Psoas muscle (tissue), 8 donors: ENCODE results near the gene TBX3. TPM values are rescaled to one million over a fixed set of nuclear protein-coding genes. Genes with fewer than 3 reads are reported as not detected.

ENCODE experiments used
- ATAC-seq, 4 donors: fragments of 200-7000 bp; cut with Tn5 transposase; one replicate each; pipeline ENCODE4 v1.9.1; 2020; ENCODE audit warnings: moderate library complexity in 3 of 4, mild to moderate bottlenecking in 2 of 4
- DNase-seq, 2 donors: peaks; one replicate each; pipeline ENCODE4 v3.0.0-alpha.2; 2020
- H3K27ac ChIP-seq: fragments of 200-600 bp; one replicate; pipeline ENCODE4 v1.8.0; 2022
- H3K27me3 ChIP-seq, 3 donors: fragments of 200-600 bp in 1 of 3; one replicate each; pipeline versions ENCODE4 v1.6.1 to v1.8.0; 2013 to 2022; ENCODE audit warnings: low read length in 2 of 3, mild to moderate bottlenecking in 2 of 3, moderate library complexity in 1 of 3; ENCODE audit not compliant: insufficient read depth in 3 of 3
- H3K36me3 ChIP-seq, 2 donors: fragments of 200-600 bp in 1 of 2; one replicate each; pipeline versions ENCODE4 v1.6.1 to v1.8.0; 2013 to 2022; ENCODE audit warnings: low read depth in 1 of 2, mild to moderate bottlenecking in 1 of 2, moderate library complexity in 1 of 2; ENCODE audit not compliant: insufficient read depth in 1 of 2
- H3K4me1 ChIP-seq: fragments of 200-600 bp; one replicate; pipeline ENCODE4 v1.8.0; 2022
- H3K4me3 ChIP-seq: fragments of 200-600 bp; one replicate; pipeline ENCODE4 v1.8.0; 2022; ENCODE audit warnings: mild to moderate bottlenecking
- H3K9me3 ChIP-seq: fragments of 200-600 bp; one replicate; pipeline ENCODE4 v1.8.0; 2022
- WGBS, 3 donors: extraction: QIAGEN DNeasy Blood & Tissue Kit; methylation state at CpG; one replicate each; pipeline versions ENCODE4 v1.1.6 to v1.1.7; 2013; 5-methylcytosine and 5-hydroxymethylcytosine counted together
- intact Hi-C, 2 donors: fragments of 100-400 bp; cut with DNase I; formaldehyde crosslinking; loops; one replicate each; pipeline versions ENCODE4 v1.11.0 to v1.14.2; 2022
- polyA plus RNA-seq, 3 donors: library from polyadenylated mRNA; stranded (reverse); fragments of 200-250 nt; gene quantifications; one replicate each; pipeline ENCODE4 v1.2.3, GENCODE V29; 2013
- total RNA-seq, 4 donors: library from RNA; stranded (reverse); fragmentation: NEBNext Ultra II Directional in 2 of 4; extraction: Animal tissue kit (Norgen Biotek cat#: 25700) in 2 of 4; gene quantifications; one replicate each; pipeline versions ENCODE4 v1.2.1 to v1.2.4, GENCODE V29; 2021 to 2023
- TF ChIP-seq, protein P1 (sequence below): fragments of 200-600 bp; IDR thresholded peaks from one replicate; pipeline ENCODE4 v1.8.0; 2022; ENCODE audit warnings: antibody characterized with exemption
- donor health status: healthy with polysubstance abuse.
- donor health status: DM: no; HTN: no; CAD: no; lungs with moderate emphysema.
- donor health status: Bipolar disorder and iron deficiency.
- donor health status: healthy.
- donor health status: DM: yes; HTN: yes; CAD: no.
- donor health status: DM: no; HTN: no; CAD: no.
- donor health status: DM: no; HTN: no; CAD: no.
- donor health status: DM: yes; HTN: yes; CAD: no.

TBX3 gene
- total and polyA plus RNA-seq, 7 donors: 5.0 to 50.8 (median 15.3) TPM

DNA sequence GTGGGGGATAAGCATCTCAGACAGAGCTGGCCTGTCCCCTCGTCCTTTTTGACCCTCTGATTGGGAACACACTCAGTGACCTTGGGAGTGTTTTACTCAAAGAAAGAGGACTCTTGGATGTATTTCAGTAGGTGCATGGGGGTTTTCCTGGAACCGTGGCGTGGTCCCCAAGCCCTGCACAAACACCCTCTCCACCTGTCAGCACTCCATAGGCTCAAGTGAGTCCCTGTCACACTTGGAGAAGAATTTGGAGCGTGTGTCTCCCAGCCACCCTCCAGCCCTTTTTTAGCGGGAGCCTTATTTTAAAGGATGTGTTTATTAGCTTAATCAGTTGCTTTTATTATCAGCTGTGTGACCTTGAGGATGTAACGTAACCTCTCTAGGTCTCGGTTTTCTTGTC is 37.3 kb upstream of the TBX3 start:
- Histone ChIP-seq H3K27ac (no peak overlapping the region), H3K4me3 (no peak overlapping the region), H3K36me3 (no peaks in the 10 kb centered on the region), H3K9me3 (no peaks in the 10 kb centered on the region), H3K4me1 (peaks cover 6% of the 10 kb centered on the region), H3K27me3 (peaks cover 0 to 5% (median 0%) of the 10 kb centered on the region in 3 donors)
- ATAC-seq (no peak), DNase-seq (no peak)
- TF ChIP-seq, protein P1, sequence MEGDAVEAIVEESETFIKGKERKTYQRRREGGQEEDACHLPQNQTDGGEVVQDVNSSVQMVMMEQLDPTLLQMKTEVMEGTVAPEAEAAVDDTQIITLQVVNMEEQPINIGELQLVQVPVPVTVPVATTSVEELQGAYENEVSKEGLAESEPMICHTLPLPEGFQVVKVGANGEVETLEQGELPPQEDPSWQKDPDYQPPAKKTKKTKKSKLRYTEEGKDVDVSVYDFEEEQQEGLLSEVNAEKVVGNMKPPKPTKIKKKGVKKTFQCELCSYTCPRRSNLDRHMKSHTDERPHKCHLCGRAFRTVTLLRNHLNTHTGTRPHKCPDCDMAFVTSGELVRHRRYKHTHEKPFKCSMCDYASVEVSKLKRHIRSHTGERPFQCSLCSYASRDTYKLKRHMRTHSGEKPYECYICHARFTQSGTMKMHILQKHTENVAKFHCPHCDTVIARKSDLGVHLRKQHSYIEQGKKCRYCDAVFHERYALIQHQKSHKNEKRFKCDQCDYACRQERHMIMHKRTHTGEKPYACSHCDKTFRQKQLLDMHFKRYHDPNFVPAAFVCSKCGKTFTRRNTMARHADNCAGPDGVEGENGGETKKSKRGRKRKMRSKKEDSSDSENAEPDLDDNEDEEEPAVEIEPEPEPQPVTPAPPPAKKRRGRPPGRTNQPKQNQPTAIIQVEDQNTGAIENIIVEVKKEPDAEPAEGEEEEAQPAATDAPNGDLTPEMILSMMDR: no peak
- 63 to 72% (median 64%) methylated on average over 7 of the region's 7 CpGs for WGBS, 3 donors
- intact Hi-C loops: no loop called here

- DNase-seq: no peak
- intact Hi-C loops: no loop called here
- TF ChIP-seq, protein P1: no peak
- WGBS, 3 donors: 90 to 92% (median 90%) methylated on average over 9 of the region's 9 CpGs
- Histone ChIP-seq H3K9me3 (peaks cover 4% of the 10 kb centered on the region), H3K27me3 (peaks cover 0 to 42% (median 9%) of the 10 kb centered on the region in 3 donors), H3K4me1 (no peaks in the 10 kb centered on the region), H3K27ac (no peak overlapping the region), H3K4me3 (no peak overlapping the region), H3K36me3 (no peaks in the 10 kb centered on the region)
- no peak for ATAC-seq
Measured at GRCh38 chr12:114713466-114714215, 29.7 kb upstream of the TBX3 start.

DNA sequence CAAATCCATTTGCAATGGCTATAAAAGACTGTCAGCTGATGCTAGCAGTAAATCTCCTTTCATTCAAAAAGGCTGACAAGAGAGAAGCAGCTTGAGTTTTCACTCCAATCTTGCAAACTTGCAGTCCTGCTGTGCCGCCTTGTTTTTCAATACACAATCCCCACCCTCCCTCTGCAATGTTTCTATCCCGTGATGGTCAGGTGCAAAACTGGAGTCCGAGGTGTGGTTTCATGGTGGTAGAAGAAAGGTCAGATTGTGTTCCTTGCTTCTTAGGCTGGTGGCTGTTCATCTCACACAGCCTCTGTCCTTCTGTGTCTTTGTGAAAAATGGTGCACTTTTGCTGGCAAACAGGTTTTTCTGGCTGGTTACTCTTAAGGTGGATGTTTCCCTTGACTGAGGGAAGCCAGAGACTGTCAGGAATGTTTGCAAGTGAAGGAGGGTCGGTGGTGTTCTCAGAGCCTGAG is 27.7 kb upstream of the TBX3 start:
- ATAC-seq: no peak
- H3K4me3 ChIP-seq: no peak overlapping the region
- intact Hi-C loops: no loop called here
- no peaks in the 10 kb centered on the region for H3K4me1 ChIP-seq
- DNase-seq: no peak
- H3K27ac ChIP-seq: no peak overlapping the region
- H3K9me3 ChIP-seq: peaks cover 4% of the 10 kb centered on the region
- 17 to 31% (median 26%) methylated on average over 4 of the region's 4 CpGs for WGBS, 3 donors
- H3K27me3 ChIP-seq: peaks cover 0 to 45% (median 9%) of the 10 kb centered on the region in 3 donors
- TF ChIP-seq, protein P1: no peak
- H3K36me3 ChIP-seq: no peaks in the 10 kb centered on the region

GRCh38 chr12:114710151-114710550 is 26.2 kb upstream of the TBX3 start:
- 21 to 27% (median 26%) methylated on average over 7 of the region's 7 CpGs for WGBS, 3 donors
- intact Hi-C loops: no loop called here
- no peak for ATAC-seq
- DNase-seq: no peak
- Histone ChIP-seq H3K27ac (no peak overlapping the region), H3K4me3 (no peak overlapping the region), H3K36me3 (no peaks in the 10 kb centered on the region), H3K27me3 (peaks cover 0 to 50% (median 9%) of the 10 kb centered on the region in 3 donors), H3K4me1 (no peaks in the 10 kb centered on the region), H3K9me3 (peaks cover 4% of the 10 kb centered on the region)
- TF ChIP-seq, protein P1: no peak
